Activated CD8-positive, alpha-beta memory T cell treated with anti-CD3 and anti-CD28 coated beads for 36 hours (primary cell): ENCODE data around the gene NTM. TPM values are rescaled to one million over a fixed set of nuclear protein-coding genes. Genes with fewer than 3 reads are reported as not detected.

ENCODE experiments used
- CTCF ChIA-PET: fragments of 350-600 bp; sonication (Branson Sonifier 250); formaldehyde crosslinking; loops from one replicate; lab custom pipeline; 2021; ENCODE audit warnings: antibody characterized with exemption; lab: Charles Lee
- POLR2A ChIA-PET: fragments of 350-600 bp; sonication (Branson Sonifier 250); formaldehyde crosslinking; loops from one replicate; lab custom pipeline; 2021; ENCODE audit warnings: antibody characterized with exemption; lab: Charles Lee
- total RNA-seq, 2 experiments: library from RNA; stranded (reverse); gene quantifications; one replicate each; pipeline ENCODE4 v1.2.3, GENCODE V29; 2021

Gene NTM
- total RNA-seq, 2 experiments from 2014 or later = not detected

GRCh38 chr11:131653260-131653659 is 282.8 kb downstream of the NTM start:
- ChIA-PET POLR2A (no interaction called here), CTCF (no interaction called here)

- POLR2A ChIA-PET = no interaction called here
- CTCF ChIA-PET = no interaction called here
These were observed 284.4 kb downstream of the NTM start for GRCh38 chr11:131654849-131655248.

GRCh38 chr11:131656179-131656838 is 285.9 kb downstream of the NTM start:
- ChIA-PET POLR2A (no interaction called here), CTCF (no interaction called here)

GRCh38 chr11:131656839-131657211 is 286.4 kb downstream of the NTM start:
- CTCF ChIA-PET = no interaction called here
- POLR2A ChIA-PET = no interaction called here

GRCh38 chr11:131658414-131658813 is 288.0 kb downstream of the NTM start:
- ChIA-PET POLR2A (no interaction called here), CTCF (no interaction called here)

GRCh38 chr11:131658952-131659351 is 288.5 kb downstream of the NTM start:
- ChIA-PET CTCF (no interaction called here), POLR2A (no interaction called here)

GRCh38 chr11:131659931-131660330 is 289.5 kb downstream of the NTM start:
- CTCF ChIA-PET = no interaction called here
- POLR2A ChIA-PET = no interaction called here

- ChIA-PET CTCF (no interaction called here), POLR2A (no interaction called here)
These were observed 290.7 kb downstream of the NTM start for GRCh38 chr11:131661132-131661531.

- CTCF ChIA-PET = no interaction called here
- POLR2A ChIA-PET = no interaction called here
These were observed 292.0 kb downstream of the NTM start for GRCh38 chr11:131662317-131662972.

GRCh38 chr11:131662993-131663392 is 292.6 kb downstream of the NTM start:
- POLR2A ChIA-PET = no interaction called here
- CTCF ChIA-PET = no interaction called here

GRCh38 chr11:131663405-131664200 is 293.2 kb downstream of the NTM start:
- POLR2A ChIA-PET = no interaction called here

GRCh38 chr11:131664293-131664692 is 293.9 kb downstream of the NTM start:
- ChIA-PET CTCF (no interaction called here), POLR2A (no interaction called here)

More at GRCh38 chr11:131663405-131664200, 293.2 kb downstream of the NTM start:
- CTCF ChIA-PET = no interaction called here

GRCh38 chr11:131664816-131665215 is 294.4 kb downstream of the NTM start:
- ChIA-PET POLR2A (no interaction called here), CTCF (no interaction called here)

- CTCF ChIA-PET = no interaction called here
- POLR2A ChIA-PET = no interaction called here
These were observed 295.0 kb downstream of the NTM start for GRCh38 chr11:131665344-131665968.

- CTCF ChIA-PET = no interaction called here
- POLR2A ChIA-PET = no interaction called here
These were observed 295.6 kb downstream of the NTM start for GRCh38 chr11:131666006-131666405.

- POLR2A ChIA-PET = no interaction called here
- CTCF ChIA-PET = no interaction called here
These were observed 296.2 kb downstream of the NTM start for GRCh38 chr11:131666617-131667016.

GRCh38 chr11:131667566-131667965 is 297.2 kb downstream of the NTM start:
- POLR2A ChIA-PET = no interaction called here
- CTCF ChIA-PET = no interaction called here

- ChIA-PET POLR2A (no interaction called here), CTCF (no interaction called here)
These were observed 298.3 kb downstream of the NTM start for GRCh38 chr11:131668500-131669400.

GRCh38 chr11:131669401-131669780 is 299.0 kb downstream of the NTM start:
- ChIA-PET CTCF (no interaction called here), POLR2A (no interaction called here)
